NCI-H187 (cell line): ENCODE results near the gene CCNT2.
"Not testable (repeated sequence)": the region's sequence is repeated elsewhere in the genome, so short reads cannot be mapped to it uniquely, and the experiment has no call there.

Experiments
- DNase-seq, 2 experiments: peaks; one replicate each; lab custom pipeline; 2025; lab: John Stamatoyannopoulos, UW

The CCNT2 gene

GRCh38 chr2:134975281-134976009 is 56.8 kb downstream of the CCNT2 start:
- no peak for DNase-seq

GRCh38 chr2:134976074-134976702 is 57.6 kb downstream of the CCNT2 start:
- DNase-seq, result no peak

GRCh38 chr2:134977104-134977503 is 58.5 kb downstream of the CCNT2 start:
- not testable (repeated sequence) for DNase-seq

GRCh38 chr2:134979221-134979620 is 60.6 kb downstream of the CCNT2 start:
- DNase-seq, result no peak

- no peak for DNase-seq
Observed at GRCh38 chr2:134980639-134981038, 62.0 kb downstream of the CCNT2 start.

- DNase-seq, result no peak
Observed at GRCh38 chr2:134982603-134983002, 64.0 kb downstream of the CCNT2 start.

- DNase-seq, result no peak
Observed at GRCh38 chr2:134985061-134985460, 66.4 kb downstream of the CCNT2 start.

GRCh38 chr2:134988994-134989605 is 70.5 kb downstream of the CCNT2 start:
- DNase-seq, result no peak

- DNase-seq, result no peak
Observed at GRCh38 chr2:134999521-134999920, 80.9 kb downstream of the CCNT2 start.

GRCh38 chr2:135002836-135003235 is 84.2 kb downstream of the CCNT2 start:
- DNase-seq, result no peak

GRCh38 chr2:135004005-135004746 is 85.6 kb downstream of the CCNT2 start:
- DNase-seq, result peak; percentile 31 to 60

GRCh38 chr2:135005753-135006152 is 87.1 kb downstream of the CCNT2 start:
- no peak for DNase-seq
